WERI-Rb-1 (cell line): ENCODE measurements around the gene ANO2.

Source experiments
- DNase-seq: peaks from one replicate; pipeline ENCODE4 v3.0.0-alpha.2; 2020
- H3K27ac ChIP-seq: fragments of 250-450 bp; sonication (Bioruptor Pico); 2 replicates; pipeline ENCODE4 v1.5.1; 2020; ENCODE audit warnings: mild to moderate bottlenecking, moderate library complexity
- H3K27me3 ChIP-seq: fragments of 250-450 bp; sonication (Bioruptor Pico); 2 replicates; pipeline ENCODE4 v1.5.1; 2021; ENCODE audit warnings: mild to moderate bottlenecking, low read depth, moderate library complexity; ENCODE audit not compliant: insufficient read depth, severe bottlenecking
- H3K36me3 ChIP-seq: fragments of 250-450 bp; sonication (Bioruptor Pico); 2 replicates; pipeline ENCODE4 v1.5.1; 2020; ENCODE audit warnings: mild to moderate bottlenecking, moderate library complexity
- H3K4me3 ChIP-seq: 2 replicates; pipeline ENCODE4 v1.5.1; 2011; ENCODE audit warnings: low read depth, mild to moderate bottlenecking, control low read depth, low read length
- H3K9me3 ChIP-seq: fragments of 250-450 bp; sonication (Bioruptor Pico); 2 replicates; pipeline ENCODE4 v1.5.1; 2021; ENCODE audit warnings: mild to moderate bottlenecking, moderate library complexity; ENCODE audit not compliant: severe bottlenecking
- TF ChIP-seq, protein P1 (sequence below): IDR thresholded peaks from 2 replicates; pipeline ENCODE4 v1.5.1; 2011; ENCODE audit warnings: low read depth, mild to moderate bottlenecking, control low read depth, inconsistent platforms, low read length

The ANO2 gene

DNA sequence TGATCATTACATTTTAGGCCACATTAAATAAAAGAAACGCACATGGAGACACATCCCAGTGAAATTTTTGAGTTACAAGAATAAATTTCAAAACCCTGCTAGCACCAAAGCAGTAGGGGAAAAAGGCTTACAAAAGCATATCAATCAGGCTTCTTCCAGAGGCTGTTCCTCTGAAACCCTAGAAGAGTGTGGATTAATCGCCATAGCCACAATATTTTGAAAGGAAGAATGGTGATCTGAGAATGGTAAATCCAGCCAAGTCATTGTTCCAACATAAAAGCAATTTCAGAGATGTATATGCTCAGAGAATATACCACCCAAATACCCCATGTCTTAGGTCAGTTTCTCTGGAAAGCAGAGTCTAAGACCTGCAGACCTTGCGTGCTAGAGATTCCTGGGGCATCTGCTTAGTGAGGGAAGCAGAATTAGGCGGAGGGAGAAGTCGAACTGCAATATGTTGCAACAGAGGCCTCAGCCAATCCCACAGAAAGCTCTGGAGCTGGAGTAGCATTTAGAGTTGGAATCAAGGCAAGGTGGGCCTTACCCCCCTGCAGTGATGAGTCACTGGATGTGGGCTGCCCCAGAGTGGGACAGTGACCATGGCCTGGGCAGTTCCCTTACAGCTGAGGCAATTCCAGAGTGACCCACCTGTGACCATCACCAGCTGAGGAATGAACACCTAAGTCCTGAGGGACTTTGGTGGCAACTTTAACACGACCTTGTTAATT, 387.9 kb downstream of the ANO2 start:
- peaks cover 3% of the 10 kb centered on the region for H3K9me3 ChIP-seq
- H3K27ac ChIP-seq, result 0 out of 2 replicates have a peak overlapping the region, but pooled peaks have one; percentile 1
- TF ChIP-seq, protein P1, sequence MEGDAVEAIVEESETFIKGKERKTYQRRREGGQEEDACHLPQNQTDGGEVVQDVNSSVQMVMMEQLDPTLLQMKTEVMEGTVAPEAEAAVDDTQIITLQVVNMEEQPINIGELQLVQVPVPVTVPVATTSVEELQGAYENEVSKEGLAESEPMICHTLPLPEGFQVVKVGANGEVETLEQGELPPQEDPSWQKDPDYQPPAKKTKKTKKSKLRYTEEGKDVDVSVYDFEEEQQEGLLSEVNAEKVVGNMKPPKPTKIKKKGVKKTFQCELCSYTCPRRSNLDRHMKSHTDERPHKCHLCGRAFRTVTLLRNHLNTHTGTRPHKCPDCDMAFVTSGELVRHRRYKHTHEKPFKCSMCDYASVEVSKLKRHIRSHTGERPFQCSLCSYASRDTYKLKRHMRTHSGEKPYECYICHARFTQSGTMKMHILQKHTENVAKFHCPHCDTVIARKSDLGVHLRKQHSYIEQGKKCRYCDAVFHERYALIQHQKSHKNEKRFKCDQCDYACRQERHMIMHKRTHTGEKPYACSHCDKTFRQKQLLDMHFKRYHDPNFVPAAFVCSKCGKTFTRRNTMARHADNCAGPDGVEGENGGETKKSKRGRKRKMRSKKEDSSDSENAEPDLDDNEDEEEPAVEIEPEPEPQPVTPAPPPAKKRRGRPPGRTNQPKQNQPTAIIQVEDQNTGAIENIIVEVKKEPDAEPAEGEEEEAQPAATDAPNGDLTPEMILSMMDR, result no peak
- H3K4me3 ChIP-seq, result no peak overlapping the region
- no peaks in the 10 kb centered on the region for H3K27me3 ChIP-seq
- DNase-seq, result no peak
- H3K36me3 ChIP-seq, result peaks cover 9% of the 10 kb centered on the region; the same call in 1 of the 2 replicates

DNA sequence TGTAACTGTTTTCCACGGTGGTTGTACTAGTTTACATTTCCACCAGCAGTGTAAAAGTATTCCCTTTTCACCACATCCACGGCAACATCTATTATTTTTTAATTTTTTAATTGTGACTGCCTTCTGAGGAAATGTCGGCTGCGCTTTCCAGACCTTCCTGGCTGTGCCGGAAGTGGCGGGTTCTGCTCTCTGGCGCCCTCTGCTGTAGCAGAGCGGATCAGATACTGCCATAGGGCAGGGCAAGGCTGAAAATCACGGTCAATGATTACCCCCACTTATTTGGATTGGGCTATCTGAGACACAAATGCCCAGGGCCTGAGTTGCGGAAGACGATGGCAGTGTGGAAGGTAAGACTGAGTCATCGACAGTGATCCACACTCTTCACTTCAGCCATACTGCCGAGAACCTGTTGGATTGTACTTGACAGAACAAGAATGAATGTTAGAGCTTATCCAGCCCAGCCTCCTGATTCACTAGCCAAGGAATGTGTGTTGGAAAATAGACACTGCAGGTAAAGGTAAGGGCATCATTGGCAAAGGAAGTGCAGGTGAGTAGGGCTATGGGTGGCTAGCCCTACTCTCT, 388.9 kb downstream of the ANO2 start:
- Histone ChIP-seq H3K27ac (no peak overlapping the region; the same call in 1 of the 2 replicates), H3K9me3 (peaks cover 3% of the 10 kb centered on the region), H3K36me3 (peaks cover 6% of the 10 kb centered on the region; the same call in 1 of the 2 replicates), H3K27me3 (no peaks in the 10 kb centered on the region), H3K4me3 (no peak overlapping the region)
- TF ChIP-seq, protein P1, result peak; percentile 64
- peak; percentile 51 for DNase-seq

DNA sequence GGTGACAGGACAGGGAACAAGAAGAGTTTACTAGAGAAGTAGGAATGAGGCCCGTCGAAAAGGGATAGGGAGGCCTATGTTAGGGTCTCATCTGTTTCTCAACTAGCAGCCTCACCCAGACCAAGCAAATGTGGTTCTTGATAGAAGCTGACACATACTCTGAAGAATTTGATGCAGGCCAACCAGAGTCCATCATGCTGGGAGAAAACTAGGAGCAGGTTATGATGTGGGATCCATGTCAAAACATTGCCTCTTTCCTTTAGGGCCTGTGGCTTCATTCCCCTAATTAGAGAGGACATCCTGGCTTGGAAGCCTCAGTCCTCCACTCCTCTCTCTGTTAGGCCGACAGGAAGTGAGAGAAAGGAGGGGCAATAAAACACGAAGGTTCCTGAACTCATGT, 390.3 kb downstream of the ANO2 start:
- H3K9me3 ChIP-seq, result peaks cover 3% of the 10 kb centered on the region
- TF ChIP-seq, protein P1, result no peak
- no peaks in the 10 kb centered on the region for H3K27me3 ChIP-seq
- no peak overlapping the region for H3K4me3 ChIP-seq
- H3K27ac ChIP-seq, result no peak overlapping the region
- DNase-seq, result no peak
- H3K36me3 ChIP-seq, result peaks cover 4% of the 10 kb centered on the region; the same call in 1 of the 2 replicates

DNA sequence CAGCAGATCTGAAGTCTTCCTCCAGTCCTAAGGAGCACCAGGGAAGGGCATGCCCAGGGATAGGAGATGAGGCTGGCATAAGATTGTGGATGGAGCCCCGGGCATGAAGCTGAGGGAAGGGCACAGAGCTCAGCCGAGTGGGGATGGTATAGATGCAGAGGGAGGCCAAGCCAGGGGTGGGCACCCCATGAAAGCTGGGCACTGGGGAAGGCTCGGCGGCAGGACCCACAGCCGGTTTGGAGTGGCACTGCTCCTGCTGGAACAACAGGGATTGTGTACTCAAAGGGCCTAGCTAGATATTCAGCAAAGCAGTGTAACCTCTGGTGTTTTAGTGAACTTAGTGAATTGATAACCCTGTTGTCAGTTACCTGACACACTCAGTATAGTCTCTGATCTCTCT, 396.0 kb downstream of the ANO2 start:
- H3K9me3 ChIP-seq, result peaks cover 2% of the 10 kb centered on the region
- no peak overlapping the region for H3K27ac ChIP-seq
- no peaks in the 10 kb centered on the region for H3K27me3 ChIP-seq
- H3K36me3 ChIP-seq, result no peaks in the 10 kb centered on the region
- TF ChIP-seq, protein P1, result no peak
- H3K4me3 ChIP-seq, result no peak overlapping the region
- DNase-seq, result no peak

DNA sequence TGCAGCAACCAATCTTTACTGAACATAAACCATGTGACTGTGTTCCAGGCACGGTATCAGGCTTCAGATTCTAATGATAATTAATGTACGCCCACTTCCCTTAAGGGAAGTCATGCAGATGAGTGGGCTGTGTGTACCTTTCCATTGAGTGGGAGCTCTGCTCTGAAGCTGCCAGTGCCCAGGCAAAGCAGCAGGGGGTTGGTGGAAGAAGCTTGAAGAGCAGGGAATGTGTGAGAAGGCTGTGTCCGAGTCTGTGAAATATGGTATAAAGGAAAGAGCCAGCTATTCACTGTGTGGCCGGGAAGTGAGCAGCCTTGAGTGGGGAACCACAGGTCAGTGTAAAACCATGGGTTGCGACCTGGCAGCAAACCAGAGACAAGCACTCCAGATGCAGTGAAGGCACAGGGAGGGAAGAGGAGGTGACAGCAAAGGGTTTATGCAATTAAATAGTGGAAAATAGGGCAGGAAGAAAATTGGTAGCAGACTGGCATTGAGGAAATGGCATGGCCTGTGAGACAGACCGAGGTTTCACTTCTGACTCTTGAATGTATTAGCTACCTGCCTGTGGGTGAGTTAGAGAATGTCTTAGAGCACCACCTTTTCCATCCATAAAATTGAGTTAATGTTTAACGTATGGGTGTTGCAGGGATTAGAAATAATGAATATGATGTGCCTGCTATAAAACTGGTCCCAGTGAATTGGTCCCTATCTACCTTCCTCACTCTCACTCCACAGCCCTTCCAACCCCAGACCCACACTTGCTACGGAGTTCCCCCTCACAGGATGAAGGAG, 396.7 kb downstream of the ANO2 start:
- peaks cover 2% of the 10 kb centered on the region for H3K9me3 ChIP-seq
- no peak overlapping the region for H3K4me3 ChIP-seq
- no peak for DNase-seq
- H3K27me3 ChIP-seq, result no peaks in the 10 kb centered on the region
- TF ChIP-seq, protein P1, result no peak
- H3K27ac ChIP-seq, result no peak overlapping the region
- H3K36me3 ChIP-seq, result no peaks in the 10 kb centered on the region
